ENCODE measurements around the gene GALK2. TPM values are rescaled to one million over a fixed set of nuclear protein-coding genes. Genes with fewer than 3 reads are reported as not detected.

The GALK2 gene
- total and polyA plus RNA-seq, 5 donors = 19.2 to 37.7 (median 27.4) TPM

GRCh38 chr15:49286649-49287404, 116.8 kb downstream of the GALK2 start:
- H3K27ac ChIP-seq (ENCODE audit: low read length) = no peak overlapping the region
- no peaks in the 10 kb centered on the region for H3K27me3 ChIP-seq (ENCODE audit: control insufficient read depth, insufficient read depth)
- ATAC-seq (peak; percentile 43 to 61), DNase-seq (no peak)
- no peaks in the 10 kb centered on the region for H3K9me3 ChIP-seq (ENCODE audit: control insufficient read depth, low read length)
- H3K4me3 ChIP-seq (ENCODE audit: low read length) = no peak overlapping the region
- WGBS = 72% methylated on average over 4 of the region's 4 CpGs
- intact Hi-C loops (cut with DNase I) = no loop called here
- H3K4me1 ChIP-seq (ENCODE audit: control insufficient read depth, insufficient read depth, low read length) = peaks cover 2% of the 10 kb centered on the region

GRCh38 chr15:49287481-49287880, 117.4 kb downstream of the GALK2 start:
- intact Hi-C loops (cut with DNase I) = no loop called here
- H3K9me3 ChIP-seq (ENCODE audit: control insufficient read depth, low read length) = no peaks in the 10 kb centered on the region
- H3K4me1 ChIP-seq (ENCODE audit: control insufficient read depth, insufficient read depth, low read length) = peaks cover 2% of the 10 kb centered on the region
- H3K27me3 ChIP-seq (ENCODE audit: control insufficient read depth, insufficient read depth) = no peaks in the 10 kb centered on the region
- no peak overlapping the region for H3K27ac ChIP-seq (ENCODE audit: low read length)
- ATAC-seq = no peak
- no peak overlapping the region for H3K4me3 ChIP-seq (ENCODE audit: low read length)
- no peak for DNase-seq

GRCh38 chr15:49288391-49288790, 118.3 kb downstream of the GALK2 start:
- DNase-seq = no peak
- no peaks in the 10 kb centered on the region for H3K27me3 ChIP-seq (ENCODE audit: control insufficient read depth, insufficient read depth)
- intact Hi-C loops (cut with DNase I) = no loop called here
- WGBS = 73% methylated on average over 2 of the region's 2 CpGs
- no peak overlapping the region for H3K27ac ChIP-seq (ENCODE audit: low read length)
- H3K4me1 ChIP-seq (ENCODE audit: control insufficient read depth, insufficient read depth, low read length) = peaks cover 2% of the 10 kb centered on the region
- ATAC-seq = no peak
- no peak overlapping the region for H3K4me3 ChIP-seq (ENCODE audit: low read length)
- H3K9me3 ChIP-seq (ENCODE audit: control insufficient read depth, low read length) = no peaks in the 10 kb centered on the region

- WGBS = 35% methylated on average over 1 of the region's 1 CpG
- Histone ChIP-seq H3K4me3 (ENCODE audit: low read length) (no peak overlapping the region), H3K9me3 (ENCODE audit: control insufficient read depth, low read length) (no peaks in the 10 kb centered on the region), H3K27me3 (ENCODE audit: control insufficient read depth, insufficient read depth) (no peaks in the 10 kb centered on the region), H3K4me1 (ENCODE audit: control insufficient read depth, insufficient read depth, low read length) (peaks cover 2% of the 10 kb centered on the region), H3K27ac (ENCODE audit: low read length) (no peak overlapping the region)
- DNase-seq (no peak), ATAC-seq (no peak)
- intact Hi-C loops (cut with DNase I) = no loop called here
Observed at GRCh38 chr15:49290191-49290590, 120.1 kb downstream of the GALK2 start.

- Histone ChIP-seq H3K9me3 (ENCODE audit: control insufficient read depth, low read length) (no peaks in the 10 kb centered on the region), H3K27ac (ENCODE audit: low read length) (no peak overlapping the region), H3K27me3 (ENCODE audit: control insufficient read depth, insufficient read depth) (no peaks in the 10 kb centered on the region), H3K4me3 (ENCODE audit: low read length) (no peak overlapping the region), H3K4me1 (ENCODE audit: control insufficient read depth, insufficient read depth, low read length) (no peaks in the 10 kb centered on the region)
- ATAC-seq (no peak), DNase-seq (no peak)
- intact Hi-C loops (cut with DNase I) = no loop called here
Observed at GRCh38 chr15:49293941-49294340, 123.9 kb downstream of the GALK2 start.

- Histone ChIP-seq H3K27ac (ENCODE audit: low read length) (no peak overlapping the region), H3K4me1 (ENCODE audit: control insufficient read depth, insufficient read depth, low read length) (no peaks in the 10 kb centered on the region), H3K27me3 (ENCODE audit: control insufficient read depth, insufficient read depth) (no peaks in the 10 kb centered on the region), H3K9me3 (ENCODE audit: control insufficient read depth, low read length) (no peaks in the 10 kb centered on the region), H3K4me3 (ENCODE audit: low read length) (no peak overlapping the region)
- intact Hi-C loops (cut with DNase I) = no loop called here
- 95% methylated on average over 1 of the region's 1 CpG for WGBS
- no peak for DNase-seq
- no peak for ATAC-seq
Observed at GRCh38 chr15:49296258-49296657, 126.2 kb downstream of the GALK2 start.

GRCh38 chr15:49297584-49297983, 127.5 kb downstream of the GALK2 start:
- no peak for ATAC-seq
- Histone ChIP-seq H3K4me3 (ENCODE audit: low read length) (no peak overlapping the region), H3K4me1 (ENCODE audit: control insufficient read depth, insufficient read depth, low read length) (no peaks in the 10 kb centered on the region), H3K27me3 (ENCODE audit: control insufficient read depth, insufficient read depth) (no peaks in the 10 kb centered on the region), H3K27ac (ENCODE audit: low read length) (no peak overlapping the region), H3K9me3 (ENCODE audit: control insufficient read depth, low read length) (no peaks in the 10 kb centered on the region)
- 98% methylated on average over 1 of the region's 1 CpG for WGBS
- DNase-seq = no peak
- intact Hi-C loops (cut with DNase I) = no loop called here

GRCh38 chr15:49300856-49301255, 130.8 kb downstream of the GALK2 start:
- no peaks in the 10 kb centered on the region for H3K9me3 ChIP-seq (ENCODE audit: control insufficient read depth, low read length)
- 92% methylated on average over 3 of the region's 3 CpGs for WGBS
- no peaks in the 10 kb centered on the region for H3K27me3 ChIP-seq (ENCODE audit: control insufficient read depth, insufficient read depth)
- DNase-seq (no peak), ATAC-seq (no peak)
- no peak overlapping the region for H3K4me3 ChIP-seq (ENCODE audit: low read length)
- no peak overlapping the region for H3K27ac ChIP-seq (ENCODE audit: low read length)
- no peaks in the 10 kb centered on the region for H3K4me1 ChIP-seq (ENCODE audit: control insufficient read depth, insufficient read depth, low read length)
- intact Hi-C loops (cut with DNase I) = no loop called here

- Histone ChIP-seq H3K4me1 (ENCODE audit: control insufficient read depth, insufficient read depth, low read length) (no peaks in the 10 kb centered on the region), H3K27ac (ENCODE audit: low read length) (no peak overlapping the region), H3K4me3 (ENCODE audit: low read length) (no peak overlapping the region), H3K9me3 (ENCODE audit: control insufficient read depth, low read length) (no peaks in the 10 kb centered on the region), H3K27me3 (ENCODE audit: control insufficient read depth, insufficient read depth) (no peaks in the 10 kb centered on the region)
- intact Hi-C loops (cut with DNase I) = no loop called here
- no peak for ATAC-seq
- DNase-seq = no peak
Observed at GRCh38 chr15:49301562-49301961, 131.5 kb downstream of the GALK2 start.

GRCh38 chr15:49303003-49303402, 133.0 kb downstream of the GALK2 start:
- Histone ChIP-seq H3K4me3 (ENCODE audit: low read length) (no peak overlapping the region), H3K9me3 (ENCODE audit: control insufficient read depth, low read length) (no peaks in the 10 kb centered on the region), H3K27me3 (ENCODE audit: control insufficient read depth, insufficient read depth) (no peaks in the 10 kb centered on the region), H3K27ac (ENCODE audit: low read length) (no peak overlapping the region), H3K4me1 (ENCODE audit: control insufficient read depth, insufficient read depth, low read length) (no peaks in the 10 kb centered on the region)
- ATAC-seq (no peak), DNase-seq (no peak)
- WGBS = 82% methylated on average over 3 of the region's 3 CpGs
- intact Hi-C loops (cut with DNase I) = no loop called here

- Histone ChIP-seq H3K9me3 (ENCODE audit: control insufficient read depth, low read length) (no peaks in the 10 kb centered on the region), H3K4me1 (ENCODE audit: control insufficient read depth, insufficient read depth, low read length) (no peaks in the 10 kb centered on the region), H3K27ac (ENCODE audit: low read length) (no peak overlapping the region), H3K4me3 (ENCODE audit: low read length) (no peak overlapping the region), H3K27me3 (ENCODE audit: control insufficient read depth, insufficient read depth) (no peaks in the 10 kb centered on the region)
- 84% methylated on average over 1 of the region's 1 CpG for WGBS
- ATAC-seq (no peak), DNase-seq (no peak)
- intact Hi-C loops (cut with DNase I) = no loop called here
Observed at GRCh38 chr15:49306551-49306950, 136.5 kb downstream of the GALK2 start.

- Histone ChIP-seq H3K4me1 (ENCODE audit: control insufficient read depth, insufficient read depth, low read length) (no peaks in the 10 kb centered on the region), H3K27ac (ENCODE audit: low read length) (no peak overlapping the region), H3K4me3 (ENCODE audit: low read length) (no peak overlapping the region), H3K9me3 (ENCODE audit: control insufficient read depth, low read length) (no peaks in the 10 kb centered on the region), H3K27me3 (ENCODE audit: control insufficient read depth, insufficient read depth) (no peaks in the 10 kb centered on the region)
- intact Hi-C loops (cut with DNase I) = no loop called here
- WGBS = 86% methylated on average over 2 of the region's 2 CpGs
- ATAC-seq = no peak
- no peak for DNase-seq
Observed at GRCh38 chr15:49308686-49309085, 138.6 kb downstream of the GALK2 start.

All from right cardiac atrium (tissue), 5 donors.